Activated naive CD4-positive, alpha-beta T cell treated with anti-CD3 and anti-CD28 coated beads for 36 hours (primary cell): Measurements from ENCODE around the gene TXLNG. TPM values are rescaled to one million over a fixed set of nuclear protein-coding genes. Genes with fewer than 3 reads are reported as not detected.

ENCODE experiments used
- CTCF ChIA-PET: fragments of 350-600 bp; sonication (Branson Sonifier 250); formaldehyde crosslinking; loops from one replicate; lab custom pipeline; 2021; ENCODE audit warnings: antibody characterized with exemption; lab: Charles Lee
- DNase-seq: peaks from one replicate; pipeline ENCODE4 v3.0.0-alpha.2; 2020
- H3K27ac Mint-ChIP-seq: one replicate; pipeline ENCODE4 v1.8.0; 2021; ENCODE audit warnings: mild to moderate bottlenecking, mixed read lengths
- H3K27me3 Mint-ChIP-seq: one replicate; pipeline ENCODE4 v1.8.0; 2021; ENCODE audit warnings: low read depth, mixed read lengths
- H3K36me3 Mint-ChIP-seq: one replicate; pipeline ENCODE4 v1.8.0; 2021; ENCODE audit warnings: low read depth, mixed read lengths
- H3K4me1 Mint-ChIP-seq: one replicate; pipeline ENCODE4 v1.8.0; 2021; ENCODE audit warnings: low read depth, mixed read lengths
- H3K4me3 Mint-ChIP-seq: one replicate; pipeline ENCODE4 v1.8.0; 2021; ENCODE audit warnings: mild to moderate bottlenecking, moderate library complexity, mixed read lengths
- H3K9me3 Mint-ChIP-seq: one replicate; pipeline ENCODE4 v1.8.0; 2021; ENCODE audit warnings: mixed read lengths
- intact Hi-C: fragments of 100-400 bp; cut with micrococcal nuclease; formaldehyde crosslinking; loops from one replicate; pipeline ENCODE4 v1.15.1; 2023
- total RNA-seq, 2 experiments: library from RNA; stranded (reverse); gene quantifications; one replicate each; pipeline ENCODE4 v1.2.3, GENCODE V29; 2021

TXLNG gene
- total RNA-seq, 2 experiments from 2014 or later, result 11.8 to 12.3 TPM

DNA sequence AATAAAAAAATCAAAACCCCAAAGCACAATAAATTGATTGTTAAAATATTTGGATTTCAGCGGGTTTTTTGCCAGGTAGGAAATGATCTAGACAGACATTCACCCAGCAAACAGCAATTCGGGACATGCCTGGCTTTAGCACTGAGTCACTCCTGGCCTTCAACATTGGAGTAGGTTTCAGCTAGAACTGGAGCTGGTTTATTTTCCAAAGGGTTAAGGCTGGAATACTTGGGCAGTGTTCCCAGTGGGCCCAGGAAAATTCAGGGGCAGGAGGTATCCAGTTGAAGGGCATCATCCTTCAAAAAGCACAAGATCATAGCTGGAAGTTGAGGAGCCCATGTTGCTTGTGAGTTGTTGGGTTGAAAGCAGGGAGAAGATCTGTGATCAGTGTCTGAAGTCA is 41.0 kb downstream of the TXLNG start:
- Mint-ChIP-seq H3K9me3 (no peaks in the 10 kb centered on the region), H3K4me1 (peaks cover 19% of the 10 kb centered on the region), H3K27me3 (no peaks in the 10 kb centered on the region), H3K36me3 (peaks cover 14% of the 10 kb centered on the region), H3K27ac (no peak overlapping the region), H3K4me3 (no peak overlapping the region)
- intact Hi-C loops, result loop anchor here (5.0 to 10.0 kb wide), 3 partner anchors 40 to 418 kb away; partner anchors contain the start of gene REPS2
- DNase-seq, result no peak
- CTCF ChIA-PET, result interaction anchor here (1.1 to 1.9 kb wide), 4 partner anchors 41 to 219 kb away, joined by 3 to 10 read pairs (median 6); no protein-coding TSS in a partner anchor

GRCh38 chrX:16828124-16828908 is 42.0 kb downstream of the TXLNG start:
- Mint-ChIP-seq H3K27ac (peak overlapping the region; percentile 41), H3K4me3 (no peak overlapping the region)

GRCh38 chrX:16832301-16832700 is 46.0 kb downstream of the TXLNG start:
- CTCF ChIA-PET, result no interaction called here
- peak overlapping the region; percentile 50 for H3K27ac Mint-ChIP-seq
- no peaks in the 10 kb centered on the region for H3K27me3 Mint-ChIP-seq
- H3K36me3 Mint-ChIP-seq, result peaks cover 7% of the 10 kb centered on the region
- intact Hi-C loops, result no loop called here
- no peaks in the 10 kb centered on the region for H3K4me1 Mint-ChIP-seq
- no peak for DNase-seq
- no peaks in the 10 kb centered on the region for H3K9me3 Mint-ChIP-seq
- H3K4me3 Mint-ChIP-seq, result no peak overlapping the region

More at GRCh38 chrX:16828124-16828908, 42.0 kb downstream of the TXLNG start:
- H3K27me3 Mint-ChIP-seq, result no peaks in the 10 kb centered on the region
- intact Hi-C loops, result loop anchor here (5.0 to 10.0 kb wide), 3 partner anchors 39 to 416 kb away; partner anchors contain the start of gene REPS2
- DNase-seq, result no peak
- no peaks in the 10 kb centered on the region for H3K9me3 Mint-ChIP-seq
- H3K4me1 Mint-ChIP-seq, result peaks cover 11% of the 10 kb centered on the region
- peaks cover 8% of the 10 kb centered on the region for H3K36me3 Mint-ChIP-seq
- CTCF ChIA-PET, result interaction anchor here (0.9 to 1.7 kb wide), 4 partner anchors 40 to 218 kb away, joined by 3 to 6 read pairs (median 4); no protein-coding TSS in a partner anchor

- Mint-ChIP-seq H3K27me3 (no peaks in the 10 kb centered on the region), H3K9me3 (no peaks in the 10 kb centered on the region), H3K27ac (no peak overlapping the region), H3K4me1 (peaks cover 7% of the 10 kb centered on the region), H3K36me3 (peaks cover 8% of the 10 kb centered on the region), H3K4me3 (no peak overlapping the region)
- intact Hi-C loops, result loop anchor here (5.0 kb wide), 1 partner anchor 37 kb away; the partner anchor contains the start of gene RBBP7
- DNase-seq, result no peak
- CTCF ChIA-PET, result interaction anchor here (0.6 to 0.8 kb wide), 2 partner anchors 21 to 56 kb away, joined by 3 to 5 read pairs; no protein-coding TSS in a partner anchor
Measured at GRCh38 chrX:16834806-16835205, 48.5 kb downstream of the TXLNG start.

DNA sequence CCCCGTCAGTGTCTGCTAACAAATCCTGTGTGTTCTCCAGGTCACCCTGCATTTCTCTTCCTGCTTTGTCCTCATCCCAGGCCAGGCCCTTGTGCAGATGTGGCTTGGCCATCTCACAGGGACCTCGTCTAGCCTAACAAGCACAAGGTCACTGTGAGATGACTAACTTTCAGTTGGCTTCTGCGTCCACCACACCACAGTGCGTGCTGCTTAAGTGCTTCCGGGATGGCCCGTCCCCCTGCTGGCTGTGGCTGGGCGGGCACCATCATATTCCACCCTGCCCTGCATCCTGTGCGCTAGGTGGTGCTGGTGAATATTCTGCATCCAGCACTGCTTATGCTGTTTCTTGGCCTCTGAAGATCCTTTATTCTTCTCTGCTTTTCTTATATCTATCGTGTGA is 50.1 kb downstream of the TXLNG start:
- peak overlapping the region; percentile 70 for H3K27ac Mint-ChIP-seq
- H3K27me3 Mint-ChIP-seq, result no peaks in the 10 kb centered on the region
- DNase-seq, result no peak
- CTCF ChIA-PET, result no interaction called here
- no peaks in the 10 kb centered on the region for H3K9me3 Mint-ChIP-seq
- no peak overlapping the region for H3K4me3 Mint-ChIP-seq
- intact Hi-C loops, result loop anchor here (5.0 kb wide), 1 partner anchor 36 kb away; the partner anchor contains the start of gene RBBP7
- peaks cover 11% of the 10 kb centered on the region for H3K36me3 Mint-ChIP-seq
- H3K4me1 Mint-ChIP-seq, result peaks cover 11% of the 10 kb centered on the region

GRCh38 chrX:16838202-16839066 is 52.2 kb downstream of the TXLNG start:
- DNase-seq, result no peak
- Mint-ChIP-seq H3K36me3 (peaks cover 8% of the 10 kb centered on the region), H3K27me3 (no peaks in the 10 kb centered on the region), H3K9me3 (no peaks in the 10 kb centered on the region), H3K4me3 (no peak overlapping the region), H3K4me1 (peaks cover 16% of the 10 kb centered on the region), H3K27ac (peak overlapping the region; percentile 86)
- CTCF ChIA-PET, result no interaction called here
- intact Hi-C loops, result loop anchor here (5.0 kb wide), 1 partner anchor 34 kb away; the partner anchor contains the start of gene RBBP7

GRCh38 chrX:16839219-16839851 is 53.1 kb downstream of the TXLNG start:
- H3K27me3 Mint-ChIP-seq, result no peaks in the 10 kb centered on the region
- DNase-seq, result no peak
- peaks cover 20% of the 10 kb centered on the region for H3K4me1 Mint-ChIP-seq
- peak overlapping the region; percentile 86 for H3K27ac Mint-ChIP-seq
- peaks cover 8% of the 10 kb centered on the region for H3K36me3 Mint-ChIP-seq
- intact Hi-C loops, result loop anchor here (5.0 kb wide), 1 partner anchor 33 kb away; the partner anchor contains the start of gene RBBP7
- no peaks in the 10 kb centered on the region for H3K9me3 Mint-ChIP-seq
- no peak overlapping the region for H3K4me3 Mint-ChIP-seq
- CTCF ChIA-PET, result no interaction called here

DNA sequence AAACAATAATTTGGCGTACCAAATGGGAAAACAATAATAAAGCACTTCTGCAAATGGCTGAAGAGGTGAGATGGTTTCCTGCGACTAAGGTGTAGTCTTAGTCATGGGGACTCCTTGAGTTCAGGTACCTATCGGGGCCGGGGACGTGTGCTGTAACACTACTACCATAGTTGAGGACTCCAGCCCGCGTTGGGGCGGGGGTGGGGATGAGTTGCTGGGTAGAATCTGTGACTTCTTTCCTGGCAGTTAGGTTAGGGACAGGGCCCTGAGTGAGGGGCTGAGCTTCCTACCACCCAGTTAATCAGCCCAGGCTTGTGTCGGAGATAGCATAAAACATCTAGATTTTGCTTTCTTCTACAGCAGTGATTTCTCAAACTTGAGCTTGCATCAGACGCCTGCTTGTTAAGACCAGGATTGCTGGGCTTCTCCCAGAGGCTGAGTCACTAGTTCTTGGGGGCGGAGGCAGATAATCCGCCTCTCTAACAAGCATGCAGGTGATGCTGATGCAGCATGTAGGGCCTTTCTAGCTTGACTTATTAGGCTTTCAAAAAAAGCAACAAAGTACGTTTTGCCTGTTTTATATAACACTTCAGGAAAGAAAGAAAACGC is 53.7 kb downstream of the TXLNG start:
- Mint-ChIP-seq H3K36me3 (peaks cover 11% of the 10 kb centered on the region), H3K27me3 (no peaks in the 10 kb centered on the region), H3K9me3 (no peaks in the 10 kb centered on the region), H3K4me1 (peaks cover 22% of the 10 kb centered on the region), H3K27ac (peak overlapping the region; percentile 86), H3K4me3 (no peak overlapping the region)
- CTCF ChIA-PET, result no interaction called here
- DNase-seq, result peak; percentile 62
- intact Hi-C loops, result loop anchor here (2.0 to 5.0 kb wide), 2 partner anchors 17 to 32 kb away; partner anchors contain the start of gene RBBP7

DNA sequence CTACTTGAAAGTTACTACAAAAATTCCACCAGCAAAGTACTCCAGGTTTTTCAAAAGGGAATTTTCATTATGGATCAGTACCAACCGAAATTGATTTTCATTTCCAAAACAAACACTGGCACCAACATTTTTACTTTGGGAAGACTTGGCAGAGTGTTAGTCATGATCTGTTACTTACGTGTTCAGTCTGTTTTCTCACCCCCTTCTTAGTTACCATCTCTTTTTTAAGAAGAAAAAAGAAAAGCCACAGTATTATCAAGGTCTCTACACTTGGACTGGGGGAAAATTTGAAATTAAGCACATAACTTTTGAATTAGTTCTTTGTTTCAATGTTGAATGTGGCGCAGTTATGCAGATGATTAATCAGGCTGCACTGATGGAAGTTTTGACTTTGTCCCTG is 56.4 kb downstream of the TXLNG start:
- Mint-ChIP-seq H3K27me3 (no peaks in the 10 kb centered on the region), H3K36me3 (peaks cover 13% of the 10 kb centered on the region), H3K4me1 (peaks cover 25% of the 10 kb centered on the region), H3K9me3 (no peaks in the 10 kb centered on the region), H3K4me3 (no peak overlapping the region), H3K27ac (peak overlapping the region; percentile 68)
- DNase-seq, result no peak
- intact Hi-C loops, result no loop called here
- CTCF ChIA-PET, result no interaction called here

GRCh38 chrX:16843208-16843909 is 57.1 kb downstream of the TXLNG start:
- CTCF ChIA-PET, result no interaction called here
- Mint-ChIP-seq H3K27ac (peak overlapping the region; percentile 68), H3K4me1 (peaks cover 26% of the 10 kb centered on the region), H3K27me3 (no peaks in the 10 kb centered on the region), H3K36me3 (peaks cover 16% of the 10 kb centered on the region), H3K9me3 (no peaks in the 10 kb centered on the region), H3K4me3 (no peak overlapping the region)
- intact Hi-C loops, result no loop called here
- DNase-seq, result no peak

- Mint-ChIP-seq H3K4me3 (no peak overlapping the region), H3K36me3 (peaks cover 22% of the 10 kb centered on the region), H3K9me3 (no peaks in the 10 kb centered on the region), H3K4me1 (peaks cover 19% of the 10 kb centered on the region), H3K27ac (peak overlapping the region; percentile 15), H3K27me3 (no peaks in the 10 kb centered on the region)
- intact Hi-C loops, result no loop called here
- DNase-seq, result no peak
- CTCF ChIA-PET, result no interaction called here
Measured at GRCh38 chrX:16845686-16846085, 59.4 kb downstream of the TXLNG start.
